EH (cell line): ENCODE measurements around the gene KCNIP1.
A peak's percentile ranks its signal among the peaks of the same experiment; 100 is the strongest.

ENCODE experiments used
- DNase-seq: peaks from one replicate; pipeline ENCODE4 v3.0.0-alpha.2; 2015; ENCODE audit warnings: low read depth

KCNIP1 gene

GRCh38 chr5:170711300-170711699 lies 207.5 kb downstream of the KCNIP1 start:
- DNase-seq, result no peak

GRCh38 chr5:170715141-170715540 lies 211.3 kb downstream of the KCNIP1 start:
- no peak for DNase-seq

GRCh38 chr5:170716396-170716795 lies 212.6 kb downstream of the KCNIP1 start:
- no peak for DNase-seq

- DNase-seq, result no peak
These were observed 215.7 kb downstream of the KCNIP1 start for GRCh38 chr5:170719551-170719950.

GRCh38 chr5:170720179-170720578 lies 216.4 kb downstream of the KCNIP1 start:
- no peak for DNase-seq

GRCh38 chr5:170720984-170721383 lies 217.2 kb downstream of the KCNIP1 start:
- DNase-seq, result no peak

GRCh38 chr5:170721681-170722080 lies 217.9 kb downstream of the KCNIP1 start:
- no peak for DNase-seq

GRCh38 chr5:170722316-170722715 lies 218.5 kb downstream of the KCNIP1 start:
- no peak for DNase-seq

GRCh38 chr5:170731052-170731451 lies 227.2 kb downstream of the KCNIP1 start:
- DNase-seq, result no peak

GRCh38 chr5:170732685-170733084 lies 228.9 kb downstream of the KCNIP1 start:
- DNase-seq, result no peak

- DNase-seq, result no peak
These were observed 233.1 kb downstream of the KCNIP1 start for GRCh38 chr5:170736966-170737365.

GRCh38 chr5:170737591-170737990 lies 233.8 kb downstream of the KCNIP1 start:
- DNase-seq, result no peak

- no peak for DNase-seq
These were observed 235.0 kb downstream of the KCNIP1 start for GRCh38 chr5:170738840-170739239.

GRCh38 chr5:170739446-170739845 lies 235.6 kb downstream of the KCNIP1 start:
- DNase-seq, result no peak

- DNase-seq, result no peak
These were observed 236.9 kb downstream of the KCNIP1 start for GRCh38 chr5:170740551-170741205.

GRCh38 chr5:170741801-170742200 lies 238.0 kb downstream of the KCNIP1 start:
- DNase-seq, result no peak

- DNase-seq, result no peak
These were observed 240.0 kb downstream of the KCNIP1 start for GRCh38 chr5:170743876-170744212.

- peak; percentile 67 for DNase-seq
These were observed 241.8 kb downstream of the KCNIP1 start for GRCh38 chr5:170745481-170746071.

GRCh38 chr5:170746075-170746960 lies 242.5 kb downstream of the KCNIP1 start:
- DNase-seq, result no peak

GRCh38 chr5:170746961-170747340 lies 243.1 kb downstream of the KCNIP1 start:
- no peak for DNase-seq

- no peak for DNase-seq
These were observed 243.5 kb downstream of the KCNIP1 start for GRCh38 chr5:170747357-170747756.

GRCh38 chr5:170747851-170748250 lies 244.0 kb downstream of the KCNIP1 start:
- DNase-seq, result no peak

GRCh38 chr5:170748951-170749471 lies 245.2 kb downstream of the KCNIP1 start:
- no peak for DNase-seq
